ENCODE measurements around the gene RNF123.

DNA sequence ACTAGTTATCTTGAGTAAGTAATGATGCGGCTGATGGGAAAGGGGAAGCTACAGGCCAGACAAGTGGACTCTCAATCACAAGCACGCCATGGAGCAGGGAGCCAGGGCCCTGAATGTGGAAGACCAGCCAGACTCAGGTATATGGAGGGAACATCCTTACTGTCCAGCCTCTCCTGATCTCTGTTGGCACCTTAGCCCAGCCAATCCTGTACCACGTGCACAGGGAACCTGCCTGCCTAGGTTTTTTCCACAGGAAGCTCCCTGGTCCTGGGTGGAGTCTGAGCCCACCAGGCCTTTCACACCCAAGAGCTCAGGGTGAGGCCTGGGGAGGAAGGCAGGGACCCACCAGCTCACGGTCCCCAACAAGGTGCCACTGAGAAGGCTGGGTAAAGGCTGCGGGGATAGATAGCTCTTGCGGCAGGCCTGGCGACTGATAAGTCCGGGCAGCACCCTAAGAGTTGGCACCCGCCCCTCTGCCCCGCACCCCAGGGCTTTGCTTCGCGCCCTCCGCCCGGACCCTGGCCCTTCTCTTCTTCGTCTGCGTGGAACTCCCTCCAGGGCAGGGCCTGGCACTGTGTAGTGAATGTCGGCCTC is 16.1 kb upstream of the RNF123 start:
- TF ChIP-seq, protein P1, sequence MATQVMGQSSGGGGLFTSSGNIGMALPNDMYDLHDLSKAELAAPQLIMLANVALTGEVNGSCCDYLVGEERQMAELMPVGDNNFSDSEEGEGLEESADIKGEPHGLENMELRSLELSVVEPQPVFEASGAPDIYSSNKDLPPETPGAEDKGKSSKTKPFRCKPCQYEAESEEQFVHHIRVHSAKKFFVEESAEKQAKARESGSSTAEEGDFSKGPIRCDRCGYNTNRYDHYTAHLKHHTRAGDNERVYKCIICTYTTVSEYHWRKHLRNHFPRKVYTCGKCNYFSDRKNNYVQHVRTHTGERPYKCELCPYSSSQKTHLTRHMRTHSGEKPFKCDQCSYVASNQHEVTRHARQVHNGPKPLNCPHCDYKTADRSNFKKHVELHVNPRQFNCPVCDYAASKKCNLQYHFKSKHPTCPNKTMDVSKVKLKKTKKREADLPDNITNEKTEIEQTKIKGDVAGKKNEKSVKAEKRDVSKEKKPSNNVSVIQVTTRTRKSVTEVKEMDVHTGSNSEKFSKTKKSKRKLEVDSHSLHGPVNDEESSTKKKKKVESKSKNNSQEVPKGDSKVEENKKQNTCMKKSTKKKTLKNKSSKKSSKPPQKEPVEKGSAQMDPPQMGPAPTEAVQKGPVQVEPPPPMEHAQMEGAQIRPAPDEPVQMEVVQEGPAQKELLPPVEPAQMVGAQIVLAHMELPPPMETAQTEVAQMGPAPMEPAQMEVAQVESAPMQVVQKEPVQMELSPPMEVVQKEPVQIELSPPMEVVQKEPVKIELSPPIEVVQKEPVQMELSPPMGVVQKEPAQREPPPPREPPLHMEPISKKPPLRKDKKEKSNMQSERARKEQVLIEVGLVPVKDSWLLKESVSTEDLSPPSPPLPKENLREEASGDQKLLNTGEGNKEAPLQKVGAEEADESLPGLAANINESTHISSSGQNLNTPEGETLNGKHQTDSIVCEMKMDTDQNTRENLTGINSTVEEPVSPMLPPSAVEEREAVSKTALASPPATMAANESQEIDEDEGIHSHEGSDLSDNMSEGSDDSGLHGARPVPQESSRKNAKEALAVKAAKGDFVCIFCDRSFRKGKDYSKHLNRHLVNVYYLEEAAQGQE (IDR thresholded peaks at IDR 0.05; ENCODE audit: insufficient read depth in 1 of 2, low read depth in 2 of 2, low read length in 1 of 2): no peak
- no peak; the same call in 1 of the 2 replicates for TF ChIP-seq POLR2AphosphoS5 (IDR thresholded peaks at IDR 0.05; ENCODE audit: low read depth, low read length)
- TF ChIP-seq, protein P2, sequence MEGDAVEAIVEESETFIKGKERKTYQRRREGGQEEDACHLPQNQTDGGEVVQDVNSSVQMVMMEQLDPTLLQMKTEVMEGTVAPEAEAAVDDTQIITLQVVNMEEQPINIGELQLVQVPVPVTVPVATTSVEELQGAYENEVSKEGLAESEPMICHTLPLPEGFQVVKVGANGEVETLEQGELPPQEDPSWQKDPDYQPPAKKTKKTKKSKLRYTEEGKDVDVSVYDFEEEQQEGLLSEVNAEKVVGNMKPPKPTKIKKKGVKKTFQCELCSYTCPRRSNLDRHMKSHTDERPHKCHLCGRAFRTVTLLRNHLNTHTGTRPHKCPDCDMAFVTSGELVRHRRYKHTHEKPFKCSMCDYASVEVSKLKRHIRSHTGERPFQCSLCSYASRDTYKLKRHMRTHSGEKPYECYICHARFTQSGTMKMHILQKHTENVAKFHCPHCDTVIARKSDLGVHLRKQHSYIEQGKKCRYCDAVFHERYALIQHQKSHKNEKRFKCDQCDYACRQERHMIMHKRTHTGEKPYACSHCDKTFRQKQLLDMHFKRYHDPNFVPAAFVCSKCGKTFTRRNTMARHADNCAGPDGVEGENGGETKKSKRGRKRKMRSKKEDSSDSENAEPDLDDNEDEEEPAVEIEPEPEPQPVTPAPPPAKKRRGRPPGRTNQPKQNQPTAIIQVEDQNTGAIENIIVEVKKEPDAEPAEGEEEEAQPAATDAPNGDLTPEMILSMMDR (IDR thresholded peaks at IDR 0.05): no peak

All from Panc1 (cell line).